GM20000 (cell line): Measurements from ENCODE around the gene SCAF1.

Source experiments
- DNase-seq: peaks from one replicate; pipeline ENCODE4 v3.0.0; 2012; ENCODE audit warnings: low spot score
- TF ChIP-seq, protein P1 (sequence below): IDR thresholded peaks from 2 replicates; pipeline ENCODE4 v1.5.1; 2012; ENCODE audit warnings: mild to moderate bottlenecking, control low read depth; ENCODE audit errors: extremely low read depth, missing control alignments

The SCAF1 gene

DNA sequence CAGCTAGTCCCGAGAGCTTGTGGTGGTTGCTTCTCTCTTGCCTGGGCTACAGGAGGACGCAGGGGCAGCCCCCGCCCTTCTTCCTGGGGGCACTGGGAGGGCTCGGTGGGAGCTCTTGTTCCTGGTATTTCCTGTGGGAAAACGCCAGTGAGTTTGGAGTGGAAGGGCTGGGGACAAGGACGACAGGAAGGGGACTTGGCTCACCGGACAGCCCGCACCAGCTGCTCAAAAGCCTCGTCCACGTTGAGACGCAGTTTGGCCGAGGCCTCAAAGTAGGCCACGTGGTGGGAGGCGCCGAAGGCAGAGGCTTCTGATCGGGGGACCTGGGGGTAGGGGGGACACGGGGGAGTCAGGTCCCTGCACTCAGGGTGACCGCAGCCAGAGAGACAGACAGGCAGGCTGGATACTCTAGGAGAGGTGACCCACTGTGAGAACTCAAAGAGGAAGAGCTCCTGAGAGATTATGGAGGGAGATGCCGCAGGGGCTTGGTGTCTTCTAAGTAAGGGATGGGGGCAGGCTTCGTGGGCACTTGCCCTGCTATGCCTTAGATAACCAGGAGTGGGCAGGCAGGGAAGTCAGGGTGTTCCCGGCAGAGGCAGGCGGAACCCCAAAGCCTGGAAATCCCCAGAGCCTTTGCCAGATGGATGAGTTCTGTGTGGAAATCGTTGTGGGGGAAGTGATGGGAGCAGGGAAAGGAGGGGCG lies 6.3 kb upstream of the SCAF1 start:
- TF ChIP-seq, protein P1, sequence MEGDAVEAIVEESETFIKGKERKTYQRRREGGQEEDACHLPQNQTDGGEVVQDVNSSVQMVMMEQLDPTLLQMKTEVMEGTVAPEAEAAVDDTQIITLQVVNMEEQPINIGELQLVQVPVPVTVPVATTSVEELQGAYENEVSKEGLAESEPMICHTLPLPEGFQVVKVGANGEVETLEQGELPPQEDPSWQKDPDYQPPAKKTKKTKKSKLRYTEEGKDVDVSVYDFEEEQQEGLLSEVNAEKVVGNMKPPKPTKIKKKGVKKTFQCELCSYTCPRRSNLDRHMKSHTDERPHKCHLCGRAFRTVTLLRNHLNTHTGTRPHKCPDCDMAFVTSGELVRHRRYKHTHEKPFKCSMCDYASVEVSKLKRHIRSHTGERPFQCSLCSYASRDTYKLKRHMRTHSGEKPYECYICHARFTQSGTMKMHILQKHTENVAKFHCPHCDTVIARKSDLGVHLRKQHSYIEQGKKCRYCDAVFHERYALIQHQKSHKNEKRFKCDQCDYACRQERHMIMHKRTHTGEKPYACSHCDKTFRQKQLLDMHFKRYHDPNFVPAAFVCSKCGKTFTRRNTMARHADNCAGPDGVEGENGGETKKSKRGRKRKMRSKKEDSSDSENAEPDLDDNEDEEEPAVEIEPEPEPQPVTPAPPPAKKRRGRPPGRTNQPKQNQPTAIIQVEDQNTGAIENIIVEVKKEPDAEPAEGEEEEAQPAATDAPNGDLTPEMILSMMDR, result no peak
- no peak for DNase-seq

DNA sequence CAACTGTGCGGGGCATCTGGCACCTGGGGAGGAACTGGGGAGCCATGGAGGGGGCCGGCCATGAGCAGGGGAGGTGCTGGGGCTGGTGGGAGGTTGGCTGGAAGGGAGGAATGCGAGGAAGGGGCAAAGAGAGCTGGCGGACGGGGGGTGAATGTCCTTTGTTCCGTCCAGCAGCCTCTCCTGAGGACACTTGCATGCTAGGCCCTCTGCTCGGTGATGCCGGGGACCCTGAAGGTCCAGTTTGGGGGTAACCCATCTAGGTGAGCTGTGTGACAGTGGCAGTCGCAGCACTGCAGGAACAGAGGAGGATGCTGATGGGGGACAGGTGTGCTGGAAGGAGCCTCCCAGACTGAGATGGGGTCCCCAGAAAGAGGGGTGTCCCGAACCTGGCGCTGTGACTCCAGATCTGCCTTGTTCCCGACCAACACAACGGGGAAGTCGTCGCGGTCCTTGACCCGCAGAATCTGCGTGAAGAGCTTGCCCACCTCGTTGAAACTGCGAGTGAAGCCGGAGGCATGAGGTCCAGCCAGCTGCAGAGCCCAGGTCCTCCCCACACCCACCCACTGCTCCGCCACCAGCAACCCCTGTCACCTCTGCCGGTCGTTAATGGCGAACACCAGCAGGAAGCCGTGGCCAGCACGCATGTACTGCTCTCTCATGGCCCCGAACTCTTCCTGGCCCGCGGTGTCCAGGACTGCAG lies 5.6 kb upstream of the SCAF1 start:
- no peak for DNase-seq
- TF ChIP-seq, protein P1, result no peak

DNA sequence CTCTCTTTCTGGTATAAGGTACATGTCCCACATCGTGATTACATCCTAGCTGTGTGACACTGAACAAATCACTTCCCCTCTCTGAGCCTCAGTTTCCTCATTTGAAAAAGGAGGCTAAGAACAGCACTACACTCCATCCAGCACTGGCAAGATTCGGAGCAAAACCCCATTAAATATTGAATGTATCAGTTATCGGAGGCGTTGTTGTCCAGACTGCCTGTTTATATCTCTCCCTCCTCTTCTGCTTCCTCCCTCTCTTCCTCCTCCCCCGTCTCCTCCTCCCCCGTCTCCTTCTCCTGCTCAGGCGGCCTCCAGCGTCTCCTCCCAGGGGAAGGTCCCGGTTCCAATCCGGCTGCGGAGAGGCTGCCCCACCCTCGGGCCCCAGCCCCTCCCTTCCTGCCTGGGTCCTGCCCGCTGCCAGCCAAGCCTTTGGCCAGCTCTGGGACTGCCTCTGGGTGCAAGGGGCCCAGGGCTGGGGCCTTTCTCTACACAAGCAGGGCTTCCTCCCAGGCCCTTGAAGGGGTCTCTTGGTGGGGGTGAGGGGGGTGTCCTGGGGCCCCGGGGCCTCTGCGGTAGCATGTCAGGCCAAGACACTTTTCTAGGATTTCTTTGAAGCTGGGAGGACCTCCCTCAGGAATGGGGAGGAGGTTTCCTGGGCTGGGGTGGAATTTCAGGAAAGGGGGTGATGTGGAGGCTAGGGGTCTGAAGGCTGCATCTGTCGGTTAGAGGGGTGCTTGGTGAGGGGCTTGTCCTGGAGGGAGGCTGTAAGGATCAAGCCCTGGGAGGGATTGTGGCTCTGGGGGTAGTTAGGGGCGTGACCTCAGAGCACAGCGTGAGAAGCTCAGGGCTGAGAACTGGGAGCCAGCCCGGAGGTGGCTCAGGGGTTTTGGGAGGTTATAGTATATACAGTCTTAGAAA lies 3.9 kb upstream of the SCAF1 start:
- DNase-seq, result no peak

DNA sequence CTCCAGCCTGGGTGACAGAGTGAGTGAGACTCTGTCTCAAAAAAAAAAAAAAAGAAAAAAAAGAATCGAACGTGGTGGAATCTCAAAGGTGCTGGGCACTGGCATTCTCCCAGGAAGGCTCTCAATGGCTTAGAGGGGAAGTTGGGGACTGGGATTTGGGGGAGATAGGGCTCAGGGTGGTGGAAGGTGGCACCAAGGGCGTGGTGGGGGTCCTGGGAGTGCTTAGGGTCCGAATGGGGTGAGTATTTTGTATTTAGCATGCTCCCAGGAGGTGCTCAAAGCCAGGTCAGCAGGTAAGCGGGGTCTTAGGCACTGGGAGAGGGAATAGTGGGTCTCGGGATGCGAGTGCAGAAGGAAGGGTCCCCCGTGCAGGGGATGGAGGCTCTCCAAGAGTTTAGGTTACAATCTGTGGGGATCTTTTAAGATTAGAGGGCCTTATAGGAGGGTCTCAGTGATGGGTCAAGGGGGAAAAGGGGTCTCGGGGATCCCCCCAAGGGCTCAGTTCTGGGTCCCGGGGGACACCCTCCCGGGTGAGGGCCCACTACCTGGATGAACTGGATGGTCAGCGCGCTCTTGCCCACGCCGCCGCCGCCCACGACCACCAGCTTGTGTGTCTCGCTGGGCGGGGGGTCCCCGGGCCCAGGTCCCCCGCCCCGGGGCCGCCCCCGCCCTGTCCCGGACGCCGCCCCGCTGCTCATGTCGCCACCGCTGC lies 2.5 kb upstream of the SCAF1 start:
- TF ChIP-seq, protein P1, result no peak
- no peak for DNase-seq

More for the DNA sequence above, 3.9 kb upstream of the SCAF1 start:
- TF ChIP-seq, protein P1, result no peak

DNA sequence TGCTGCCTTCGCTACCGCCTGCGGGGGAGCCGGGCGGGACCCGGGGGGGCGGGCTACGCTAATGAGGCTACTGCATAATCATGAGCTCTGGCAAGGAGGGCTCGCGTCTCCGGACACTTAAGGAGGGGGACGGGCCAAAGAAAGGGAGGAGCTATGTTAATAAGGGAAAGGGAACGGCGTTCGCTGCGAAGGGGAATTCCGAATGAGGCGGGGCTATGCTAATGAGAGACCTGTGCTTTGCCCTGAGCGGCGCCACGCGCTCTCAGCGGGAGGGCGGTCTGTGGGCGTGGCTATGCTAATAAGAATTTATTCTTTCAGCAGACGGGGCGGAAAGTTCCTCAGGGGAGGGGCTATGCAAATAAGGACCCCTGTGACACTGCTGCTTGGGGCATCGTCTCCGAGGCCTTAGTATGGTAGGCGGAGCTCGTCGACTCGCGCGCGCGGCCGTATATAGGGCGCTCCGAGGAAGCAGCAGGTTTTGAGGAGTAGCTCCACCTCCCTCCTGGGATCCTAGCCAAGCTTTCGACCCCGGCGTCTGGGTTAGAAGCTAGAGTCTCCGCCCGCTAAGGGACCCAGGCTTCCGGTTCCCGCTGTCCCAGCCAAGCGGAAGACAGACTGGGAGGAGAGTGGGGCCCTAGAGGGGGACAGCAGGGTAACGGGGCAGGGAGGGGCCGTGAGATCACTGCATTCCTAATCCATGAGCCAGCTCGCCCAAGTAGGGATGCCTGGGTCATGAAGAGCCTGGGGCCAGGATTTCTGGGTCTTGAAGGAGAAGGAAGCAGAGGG lies 1.7 kb upstream of the SCAF1 start, which contains the start of gene RRAS:
TSS of gene RRAS (minus strand) at position 31 of the 786 bp plus-strand sequence. CDS start 45 bp downstream, outside the sequence.
- TF ChIP-seq, protein P1, result no peak
- peak; percentile 98 for DNase-seq

DNA sequence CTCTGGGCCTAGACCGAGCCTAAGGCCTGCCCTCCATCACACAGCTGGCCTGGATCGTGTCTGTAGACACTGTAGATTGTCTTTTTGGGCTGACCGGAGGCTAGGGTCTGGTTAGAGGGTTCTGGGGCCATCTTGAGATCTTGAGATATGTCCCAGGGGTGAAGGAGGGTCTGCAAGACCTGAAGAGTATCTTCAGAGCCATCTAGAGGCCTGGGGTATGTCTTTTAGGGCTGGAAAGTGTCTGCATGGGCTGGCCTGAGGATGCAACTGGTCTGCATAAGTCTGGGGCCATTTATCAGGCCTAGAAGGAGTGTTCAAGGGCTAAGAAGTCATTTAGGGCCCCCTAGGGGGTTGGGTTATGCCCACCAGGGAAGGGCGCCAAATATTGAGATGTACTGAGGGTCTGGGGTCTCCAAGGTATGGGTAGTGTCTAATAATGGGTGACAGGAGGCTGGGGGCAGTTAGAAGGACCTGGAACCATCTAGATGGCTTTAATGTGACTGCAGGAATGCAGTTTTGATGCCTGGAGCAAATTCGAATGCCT lies 555 bp downstream of the SCAF1 start:
- TF ChIP-seq, protein P1, result no peak
- DNase-seq, result no peak
